Measurements from ENCODE around the gene TBCC.

Gene TBCC

DNA sequence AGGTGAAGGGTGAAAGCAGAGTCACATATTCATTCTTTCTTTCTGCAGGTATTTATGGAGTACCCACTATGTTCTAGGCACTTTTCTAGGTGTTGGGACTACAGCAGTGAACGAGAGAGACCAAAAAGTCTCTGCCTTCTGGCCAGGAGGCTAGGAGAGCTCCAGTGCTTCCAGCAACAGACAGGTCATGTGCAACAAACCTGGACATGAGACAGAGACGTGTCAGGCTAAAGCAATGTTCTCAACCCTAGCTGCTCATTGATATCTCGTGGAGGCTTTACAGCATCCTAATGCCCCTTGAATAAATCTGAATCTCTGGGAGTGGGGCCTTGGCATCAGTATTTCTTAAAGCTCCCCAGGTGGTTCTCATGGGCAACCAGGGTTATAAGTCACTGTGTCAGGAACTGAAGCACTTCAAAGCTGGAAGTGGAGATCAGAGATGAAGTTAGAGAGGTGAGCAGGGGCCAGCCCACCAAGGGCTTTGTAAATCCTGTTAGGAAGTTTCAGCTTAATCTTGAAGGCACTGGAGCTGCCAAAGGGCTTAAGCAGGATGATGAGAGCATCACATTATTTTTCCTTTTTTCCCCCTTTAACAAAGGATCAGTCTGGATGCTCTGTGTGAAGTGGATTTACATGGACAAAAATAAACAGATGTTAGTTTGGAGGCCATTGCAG lies 13.0 kb upstream of the TBCC start:
- Histone ChIP-seq H3K4me3 (ENCODE audit: insufficient read depth, low read length, poor library complexity, severe bottlenecking) (no peak overlapping the region), H4K20me1 (ENCODE audit: low read depth, low read length) (no peaks in the 10 kb centered on the region), H3K27ac (ENCODE audit: low read depth, low read length) (no peak overlapping the region)

DNA sequence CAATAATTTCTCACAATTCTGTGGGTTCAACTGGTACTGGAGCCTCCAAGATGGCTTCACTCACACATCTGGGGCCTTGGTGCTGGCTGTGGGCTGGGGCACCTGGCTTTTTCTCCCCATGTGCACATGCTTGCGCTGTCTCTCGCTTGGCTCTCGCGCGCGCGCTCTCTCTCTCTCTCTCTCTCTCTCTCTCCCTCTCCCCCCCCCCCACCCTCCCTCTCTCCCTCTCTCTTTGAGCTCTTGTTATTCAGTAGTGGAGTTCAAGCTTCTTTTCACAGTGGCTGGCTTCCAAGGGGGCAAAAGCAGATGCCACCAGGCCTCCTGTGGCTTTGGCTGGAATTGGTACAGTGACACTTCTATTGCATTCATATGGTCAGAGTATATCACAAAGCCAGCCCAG lies 10.8 kb upstream of the TBCC start:
- Histone ChIP-seq H3K27ac (ENCODE audit: low read depth, low read length) (no peak overlapping the region), H3K4me2 (ENCODE audit: low read depth, low read length, poor library complexity, severe bottlenecking) (no peak overlapping the region), H3K9me2 (replicated peaks; ENCODE audit: insufficient read depth, low read length) (no peaks in the 10 kb centered on the region), H3K79me2 (ENCODE audit: insufficient read depth, low read length) (no peaks in the 10 kb centered on the region), H3K27me3 (ENCODE audit: low read length) (no peaks in the 10 kb centered on the region), H3K9ac (ENCODE audit: low read length) (no peak overlapping the region), H3K9me3 (ENCODE audit: insufficient read depth, low read length) (no peaks in the 10 kb centered on the region), H4K20me1 (ENCODE audit: low read depth, low read length) (no peaks in the 10 kb centered on the region), H2AFZ (ENCODE audit: low read depth, low read length, severe bottlenecking) (no peak overlapping the region), H3F3A (ENCODE audit: insufficient read depth) (no peaks in the 10 kb centered on the region), H3K4me3 (ENCODE audit: insufficient read depth, low read length, poor library complexity, severe bottlenecking) (no peak overlapping the region), H3K36me3 (ENCODE audit: low read length) (no peaks in the 10 kb centered on the region)
- no peak for TF ChIP-seq EZH2phosphoT487 (conservative IDR thresholded peaks at IDR 0.05; ENCODE audit: low read length)
- TF ChIP-seq, protein P1, sequence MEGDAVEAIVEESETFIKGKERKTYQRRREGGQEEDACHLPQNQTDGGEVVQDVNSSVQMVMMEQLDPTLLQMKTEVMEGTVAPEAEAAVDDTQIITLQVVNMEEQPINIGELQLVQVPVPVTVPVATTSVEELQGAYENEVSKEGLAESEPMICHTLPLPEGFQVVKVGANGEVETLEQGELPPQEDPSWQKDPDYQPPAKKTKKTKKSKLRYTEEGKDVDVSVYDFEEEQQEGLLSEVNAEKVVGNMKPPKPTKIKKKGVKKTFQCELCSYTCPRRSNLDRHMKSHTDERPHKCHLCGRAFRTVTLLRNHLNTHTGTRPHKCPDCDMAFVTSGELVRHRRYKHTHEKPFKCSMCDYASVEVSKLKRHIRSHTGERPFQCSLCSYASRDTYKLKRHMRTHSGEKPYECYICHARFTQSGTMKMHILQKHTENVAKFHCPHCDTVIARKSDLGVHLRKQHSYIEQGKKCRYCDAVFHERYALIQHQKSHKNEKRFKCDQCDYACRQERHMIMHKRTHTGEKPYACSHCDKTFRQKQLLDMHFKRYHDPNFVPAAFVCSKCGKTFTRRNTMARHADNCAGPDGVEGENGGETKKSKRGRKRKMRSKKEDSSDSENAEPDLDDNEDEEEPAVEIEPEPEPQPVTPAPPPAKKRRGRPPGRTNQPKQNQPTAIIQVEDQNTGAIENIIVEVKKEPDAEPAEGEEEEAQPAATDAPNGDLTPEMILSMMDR (IDR thresholded peaks at IDR 0.05; ENCODE audit: insufficient read depth, low read length, poor library complexity, severe bottlenecking): no peak

More for the DNA sequence above, 13.0 kb upstream of the TBCC start:
- H3K4me2 ChIP-seq (ENCODE audit: low read depth, low read length, poor library complexity, severe bottlenecking): no peak overlapping the region
- H2AFZ ChIP-seq (ENCODE audit: low read depth, low read length, severe bottlenecking): no peak overlapping the region
- H3K9me3 ChIP-seq (ENCODE audit: insufficient read depth, low read length): no peaks in the 10 kb centered on the region
- H3K27me3 ChIP-seq (ENCODE audit: low read length): no peaks in the 10 kb centered on the region
- H3F3A ChIP-seq (ENCODE audit: insufficient read depth): no peaks in the 10 kb centered on the region
- no peak overlapping the region for H3K9ac ChIP-seq (ENCODE audit: low read length)
- no peaks in the 10 kb centered on the region for H3K79me2 ChIP-seq (ENCODE audit: insufficient read depth, low read length)
- no peaks in the 10 kb centered on the region for H3K9me2 ChIP-seq (replicated peaks; ENCODE audit: insufficient read depth, low read length)
- H3K36me3 ChIP-seq (ENCODE audit: low read length): no peaks in the 10 kb centered on the region
- TF ChIP-seq, protein P1 (IDR thresholded peaks at IDR 0.05; ENCODE audit: insufficient read depth, low read length, poor library complexity, severe bottlenecking): no peak
- TF ChIP-seq EZH2phosphoT487 (conservative IDR thresholded peaks at IDR 0.05; ENCODE audit: low read length): no peak

DNA sequence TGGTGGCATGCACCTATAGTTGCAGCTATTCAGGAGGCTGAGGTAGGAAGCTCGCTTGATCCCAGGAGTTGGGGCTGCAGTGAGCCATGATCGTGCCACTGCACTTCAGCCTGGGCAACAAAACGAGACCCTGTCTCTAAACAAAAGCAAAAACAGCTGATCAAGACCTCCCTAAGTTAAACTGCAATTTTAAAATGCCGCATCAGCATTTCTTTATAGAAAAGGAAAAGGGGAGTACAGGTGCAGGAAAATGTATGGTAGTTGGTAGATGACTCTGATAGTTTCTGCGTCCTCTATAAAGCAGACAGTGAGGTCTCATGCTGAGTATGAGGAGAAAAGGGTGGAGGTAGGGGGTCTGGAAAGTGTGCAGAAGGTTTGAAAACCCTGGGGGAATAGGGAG lies 8.9 kb upstream of the TBCC start:
- H3K9me2 ChIP-seq (replicated peaks; ENCODE audit: insufficient read depth, low read length): no peaks in the 10 kb centered on the region
- H4K20me1 ChIP-seq (ENCODE audit: low read depth, low read length): no peaks in the 10 kb centered on the region
- H3K27ac ChIP-seq (ENCODE audit: low read depth, low read length): no peak overlapping the region
- H3K4me2 ChIP-seq (ENCODE audit: low read depth, low read length, poor library complexity, severe bottlenecking): no peak overlapping the region
- H2AFZ ChIP-seq (ENCODE audit: low read depth, low read length, severe bottlenecking): no peak overlapping the region
- no peaks in the 10 kb centered on the region for H3K27me3 ChIP-seq (ENCODE audit: low read length)
- TF ChIP-seq, protein P1 (IDR thresholded peaks at IDR 0.05; ENCODE audit: insufficient read depth, low read length, poor library complexity, severe bottlenecking): no peak
- no peak for TF ChIP-seq EZH2phosphoT487 (conservative IDR thresholded peaks at IDR 0.05; ENCODE audit: low read length)
- H3K9ac ChIP-seq (ENCODE audit: low read length): no peak overlapping the region
- no peak overlapping the region for H3K4me3 ChIP-seq (ENCODE audit: insufficient read depth, low read length, poor library complexity, severe bottlenecking)
- no peaks in the 10 kb centered on the region for H3K9me3 ChIP-seq (ENCODE audit: insufficient read depth, low read length)
- 0 out of 2 replicates have a peak, but pooled peaks cover 3% of the 10 kb centered on the region for H3F3A ChIP-seq (ENCODE audit: insufficient read depth)
- H3K79me2 ChIP-seq (ENCODE audit: insufficient read depth, low read length): no peaks in the 10 kb centered on the region
- H3K36me3 ChIP-seq (ENCODE audit: low read length): no peaks in the 10 kb centered on the region

All from SU-DHL-6 (cell line).